Keratinocyte (primary cell): ENCODE results near the gene FUBP1.

Source experiments
- CTCF ChIP-seq, 3 experiments: IDR thresholded peaks in 1 of 3; conservative IDR thresholded peaks in 1 of 3; optimal IDR thresholded peaks in 1 of 3; 2 replicates in 2 of 3; 3 replicates in 1 of 3; pipeline versions ENCODE3 to v1.5.1; 2011; ENCODE audit warnings: low read length in 3 of 3, mild to moderate bottlenecking in 3 of 3, moderate library complexity in 2 of 3, control low read depth in 1 of 3, inconsistent platforms in 1 of 3; ENCODE audit not compliant: insufficient read depth in 2 of 3; ENCODE audit errors: extremely low read depth in 1 of 3
- EZH2 ChIP-seq: IDR thresholded peaks from one replicate; pipeline ENCODE4 v1.6.1; 2012; ENCODE audit warnings: inconsistent platforms, mild to moderate bottlenecking, low read length, moderate library complexity

DNA sequence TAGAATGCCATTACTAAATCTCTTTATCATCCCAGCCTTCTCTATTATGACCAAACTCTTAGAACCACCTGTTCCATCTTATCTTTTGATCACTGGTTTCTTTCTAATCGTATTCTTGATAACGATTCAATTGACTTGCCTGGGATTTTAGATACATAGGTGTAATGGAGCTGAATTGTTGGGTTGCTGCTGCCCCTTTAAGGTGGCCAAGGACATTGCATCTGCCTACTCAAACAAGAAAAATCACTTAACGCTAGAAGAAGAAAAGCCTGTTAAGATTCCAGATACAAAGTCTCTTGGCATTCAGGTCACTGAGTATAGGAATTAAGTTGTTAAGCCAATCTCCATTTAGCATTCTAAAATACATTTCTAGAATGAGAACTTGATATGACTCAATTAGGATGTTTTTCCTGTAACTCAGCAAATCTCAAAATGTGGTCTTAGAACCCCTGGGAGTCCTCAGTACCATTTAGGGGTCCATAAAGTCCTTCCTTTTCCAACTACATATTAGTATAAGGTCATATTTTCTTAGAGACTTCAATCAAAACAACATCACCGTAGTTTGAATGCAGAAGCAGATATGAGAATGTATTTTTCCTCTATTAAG is 78.1 kb downstream of the FUBP1 start:
- TF ChIP-seq CTCF (optimal IDR thresholded peaks at IDR 0.05 in 1 of 3, IDR thresholded peaks at IDR 0.05 in 1 of 3, conservative IDR thresholded peaks at IDR 0.05 in 1 of 3; ENCODE audit: extremely low read depth in 1 of 3, insufficient read depth in 2 of 3, low read length in 3 of 3) (peak; percentile 46 to 77 (median 74)), EZH2 (no peak)
